Brain microvascular endothelial cell (primary cell): Measurements from ENCODE around the gene MYL5.

Source experiments
- DNase-seq: peaks from one replicate; pipeline ENCODE4 v3.0.0-alpha.2; 2020
- H3K27ac ChIP-seq: fragments of 250-450 bp; sonication (Bioruptor Pico); 2 replicates; pipeline ENCODE4 v1.5.1; 2020; ENCODE audit warnings: mild to moderate bottlenecking, moderate library complexity
- H3K27me3 ChIP-seq: fragments of 250-450 bp; sonication (Bioruptor Pico); replicated peaks from 2 replicates; pipeline ENCODE4 v1.5.1; 2020; ENCODE audit warnings: mild to moderate bottlenecking
- H3K36me3 ChIP-seq: fragments of 250-450 bp; sonication (Bioruptor Pico); replicated peaks from 2 replicates; pipeline ENCODE4 v1.5.1; 2020; ENCODE audit warnings: mild to moderate bottlenecking
- H3K4me3 ChIP-seq: 2 replicates; pipeline ENCODE4 v1.5.1; 2011; ENCODE audit warnings: low read depth, mild to moderate bottlenecking, control low read depth, low read length, moderate library complexity
- CTCF ChIP-seq: IDR thresholded peaks from 2 replicates; pipeline ENCODE4 v1.5.1; 2011; ENCODE audit warnings: low read depth, mild to moderate bottlenecking, moderate library complexity, low read length, control low read depth, inconsistent platforms; ENCODE audit errors: missing control alignments
- in situ Hi-C: cut with HindIII; loops from 2 replicates; pipeline ENCODE4 v1.10.0; 2017; ENCODE audit warnings: low sequenced_read_pairs, low pct_ligation_motif_present

Gene MYL5

GRCh38 chr4:648579-649292, 25.6 kb upstream of the MYL5 start:
- Histone ChIP-seq H3K27ac (no peak overlapping the region), H3K4me3 (no peak overlapping the region), H3K27me3 (no peaks in the 10 kb centered on the region), H3K36me3 (no peaks in the 10 kb centered on the region)
- TF ChIP-seq CTCF: no peak
- in situ Hi-C loops: no loop called here
- no peak for DNase-seq

GRCh38 chr4:649293-649625, 25.1 kb upstream of the MYL5 start:
- in situ Hi-C loops: no loop called here
- TF ChIP-seq CTCF: no peak
- no peaks in the 10 kb centered on the region for H3K36me3 ChIP-seq
- H3K4me3 ChIP-seq: no peak overlapping the region
- H3K27me3 ChIP-seq: no peaks in the 10 kb centered on the region
- DNase-seq: no peak
- no peak overlapping the region for H3K27ac ChIP-seq

- no peak overlapping the region for H3K27ac ChIP-seq
- H3K27me3 ChIP-seq: no peaks in the 10 kb centered on the region
- in situ Hi-C loops: no loop called here
- no peak for TF ChIP-seq CTCF
- H3K4me3 ChIP-seq: no peak overlapping the region
- DNase-seq: no peak
- no peaks in the 10 kb centered on the region for H3K36me3 ChIP-seq
Measured at GRCh38 chr4:649751-650310, 24.5 kb upstream of the MYL5 start.

- H3K4me3 ChIP-seq: no peak overlapping the region
- in situ Hi-C loops: no loop called here
- H3K27ac ChIP-seq: no peak overlapping the region
- DNase-seq: no peak
- no peak for TF ChIP-seq CTCF
- H3K36me3 ChIP-seq: no peaks in the 10 kb centered on the region
- H3K27me3 ChIP-seq: no peaks in the 10 kb centered on the region
Measured at GRCh38 chr4:650461-650860, 23.9 kb upstream of the MYL5 start.

- in situ Hi-C loops: no loop called here
- Histone ChIP-seq H3K27me3 (no peaks in the 10 kb centered on the region), H3K27ac (no peak overlapping the region), H3K4me3 (no peak overlapping the region), H3K36me3 (no peaks in the 10 kb centered on the region)
- no peak for TF ChIP-seq CTCF
- no peak for DNase-seq
Measured at GRCh38 chr4:650951-651883, 23.1 kb upstream of the MYL5 start.
